K562 (cell line): ENCODE measurements around the gene ULBP2. TPM values are rescaled to one million over a fixed set of nuclear protein-coding genes. Genes with fewer than 3 reads are reported as not detected.

ENCODE experiments used
- C11orf30 ChIP-seq: fragments of 450-650 bp; IDR thresholded peaks from 2 replicates; pipeline ENCODE4 v1.6.1; 2016; ENCODE audit warnings: low read depth, mild to moderate bottlenecking
- CGGBP1 ChIP-seq: fragments of 250-450 bp; sonication (Bioruptor Pico); IDR thresholded peaks from 2 replicates; pipeline ENCODE4 v1.9.0; 2021; ENCODE audit warnings: mild to moderate bottlenecking
- FOXK2 ChIP-seq, 2 experiments: fragments of 450-650 bp; IDR thresholded peaks in 1 of 2; conservative IDR thresholded peaks in 1 of 2; 2 replicates each; pipeline ENCODE4 v1.6.1; 2016; ENCODE audit warnings: low read depth in 2 of 2, mild to moderate bottlenecking in 1 of 2
- HNRNPH1 ChIP-seq: fragments of 200-400 bp; formaldehyde crosslinking; optimal IDR thresholded peaks from 2 replicates; pipeline ENCODE3; 2017; ENCODE audit warnings: low read depth, mild to moderate bottlenecking, low read length, moderate library complexity
- HOXB6 ChIP-seq: fragments of 250-450 bp; sonication (Bioruptor Pico); IDR thresholded peaks from 2 replicates; pipeline ENCODE4 v1.5.1; 2022; ENCODE audit warnings: mild to moderate bottlenecking, borderline replicate concordance
- KAT7 ChIP-seq: sonication (generic); formaldehyde crosslinking; IDR thresholded peaks from 2 replicates; pipeline ENCODE4 v1.8.0; 2022; ENCODE audit warnings: missing genetic modification reagents, mild to moderate bottlenecking, borderline replicate concordance
- KAT8 ChIP-seq: fragments of 450-650 bp; IDR thresholded peaks from 2 replicates; pipeline ENCODE4 v1.6.1; 2016; ENCODE audit warnings: low read depth, mild to moderate bottlenecking
- KDM5B ChIP-seq: fragments of 200-600 bp; sonication (generic); IDR thresholded peaks from 2 replicates; pipeline ENCODE4 v1.6.1; 2012; ENCODE audit warnings: low read depth, mild to moderate bottlenecking, moderate library complexity, low read length, control low read depth, inconsistent platforms; ENCODE audit not compliant: insufficient replicate concordance
- KHSRP ChIP-seq: fragments of 450-650 bp; IDR thresholded peaks from 2 replicates; pipeline ENCODE4 v1.6.1; 2017
- MTA1 ChIP-seq: fragments of 450-650 bp; IDR thresholded peaks from 2 replicates; pipeline ENCODE4 v1.6.1; 2017; ENCODE audit warnings: borderline replicate concordance
- NBN ChIP-seq: fragments of 450-650 bp; IDR thresholded peaks from 2 replicates; pipeline ENCODE4 v1.6.1; 2016; ENCODE audit warnings: low read depth, mild to moderate bottlenecking
- NFIC ChIP-seq: fragments of 450-650 bp; IDR thresholded peaks from 2 replicates; pipeline ENCODE4 v1.6.1; 2017; ENCODE audit warnings: mild to moderate bottlenecking, inconsistent platforms
- POLR2G ChIP-seq: fragments of 200-400 bp; formaldehyde crosslinking; IDR thresholded peaks from 2 replicates; pipeline ENCODE4 v1.6.1; 2017; ENCODE audit warnings: low read depth, mild to moderate bottlenecking, antibody characterized with exemption, low read length, moderate library complexity
- PRDM10 ChIP-seq: fragments of 450-650 bp; IDR thresholded peaks from 2 replicates; pipeline ENCODE4 v1.6.1; 2018; ENCODE audit not compliant: partially characterized antibody
- RAD21 ChIP-seq, 2 experiments: fragments of 250-450 bp in 1 of 2; fragments of 450-650 bp in 1 of 2; sonication (Bioruptor Pico) in 1 of 2; formaldehyde crosslinking in 1 of 2; IDR thresholded peaks in 1 of 2; conservative IDR thresholded peaks in 1 of 2; 2 replicates each; pipeline versions ENCODE4 v1.4.0 to v1.8.0; 2020 to 2022; ENCODE audit warnings: mild to moderate bottlenecking in 2 of 2, moderate library complexity in 1 of 2
- RB1 ChIP-seq: fragments of 450-650 bp; IDR thresholded peaks from 2 replicates; pipeline ENCODE4 v1.6.1; 2017; ENCODE audit warnings: low read depth, mild to moderate bottlenecking
- SAFB ChIP-seq: fragments of 200-400 bp; formaldehyde crosslinking; IDR thresholded peaks from 2 replicates; pipeline ENCODE4 v1.6.1; 2017; ENCODE audit warnings: low read depth, low read length, borderline replicate concordance
- SREBF1 ChIP-seq: fragments of 150-350 bp; IDR thresholded peaks from 2 replicates; pipeline ENCODE4 v1.6.1; 2014; ENCODE audit warnings: antibody characterized with exemption, low read depth, low read length, borderline replicate concordance
- ZNF212 ChIP-seq: fragments of 450-650 bp; formaldehyde crosslinking; IDR thresholded peaks from 2 replicates; pipeline ENCODE4 v1.4.0; 2020; ENCODE audit warnings: mild to moderate bottlenecking
- ZNF224 ChIP-seq: sonication (generic); formaldehyde crosslinking; IDR thresholded peaks from 2 replicates; pipeline ENCODE4 v1.8.0; 2022; ENCODE audit warnings: mild to moderate bottlenecking, missing genetic modification reagents
- ZNF445 ChIP-seq: fragments of 250-450 bp; sonication (Bioruptor Pico); IDR thresholded peaks from 2 replicates; pipeline ENCODE4 v1.4.0; 2020; ENCODE audit warnings: low read depth, mild to moderate bottlenecking, moderate library complexity
- ZNF655 ChIP-seq: fragments of 250-450 bp; sonication (Bioruptor Pico); IDR thresholded peaks from 2 replicates; pipeline ENCODE4 v1.5.0; 2021
- ZNF830 ChIP-seq: fragments of 250-450 bp; sonication (Bioruptor Pico); IDR thresholded peaks from 2 replicates; pipeline ENCODE4 v1.5.0; 2021; ENCODE audit warnings: mild to moderate bottlenecking
- ZZZ3 ChIP-seq: fragments of 450-650 bp; IDR thresholded peaks from 2 replicates; pipeline ENCODE4 v1.6.1; 2016; ENCODE audit warnings: antibody characterized with exemption, mild to moderate bottlenecking, moderate library complexity
- polyA plus RNA-seq, 8 experiments: library from polyadenylated mRNA; depleted of rRNA in 4 of 8; stranded (reverse) in 5 of 8; unstranded in 3 of 8; fragments of >200 nt; fragmentation: Nextera tagmentation in 2 of 8; fragmentation: Illumina TruSeq in 1 of 8; extraction: Ambion mirVana in 2 of 8; extraction: Trizol in 1 of 8; gene quantifications; 2 replicates each; pipeline versions ENCODE4 v1.2.1 to v1.2.3, GENCODE V29; 2011 to 2014; ENCODE audit warnings: inconsistent platforms in 1 of 8, missing spikeins in 1 of 8
- total RNA-seq, 7 experiments: library from RNA; depleted of rRNA in 6 of 7; stranded (reverse); fragments of >200 nt in 6 of 7; fragmentation: Illumina TruSeq in 2 of 7; extraction: Trizol in 2 of 7; gene quantifications; 2 replicates each; pipeline versions ENCODE4 v1.2.1 to v1.2.3, GENCODE V29; 2011 to 2021; ENCODE audit warnings: low replicate concordance in 1 of 7

Gene ULBP2
- total and polyA plus RNA-seq, 9 of the 15 experiments (the other 6 are each of a cell fraction or from before 2014, with no cell fraction given) = 0.50 to 5.3 (median 1.2) TPM

GRCh38 chr6:149938571-149939355 is 3.1 kb upstream of the ULBP2 start (continued):
- 0 out of 2 replicates have a peak, but pooled peaks have one; percentile 34 for TF ChIP-seq POLR2G
- TF ChIP-seq FOXK2 (conservative IDR thresholded peaks at IDR 0.05 in 1 of 2, IDR thresholded peaks at IDR 0.05 in 1 of 2; ENCODE audit: low read depth in 2 of 2) = no peak
- peak; percentile 73 for TF ChIP-seq NFIC
- TF ChIP-seq C11orf30 = no peak
- no peak for TF ChIP-seq RB1
- TF ChIP-seq ZNF445 (CRISPR knock-in tag) = no peak
- no peak for TF ChIP-seq RAD21 (CRISPR knock-in tag; conservative IDR thresholded peaks at IDR 0.05 in 1 of 2, IDR thresholded peaks at IDR 0.05 in 1 of 2)
- TF ChIP-seq HNRNPH1 = no peak
- TF ChIP-seq KAT7 (CRISPR knock-in tag) = no peak
- TF ChIP-seq ZNF830 = no peak
- TF ChIP-seq ZNF212 (CRISPR knock-in tag) = no peak
- no peak for TF ChIP-seq KHSRP
- TF ChIP-seq NBN = no peak
- no peak for TF ChIP-seq ZNF655 (CRISPR knock-in tag)
- TF ChIP-seq KDM5B = peak; percentile 35
- TF ChIP-seq SREBF1 = no peak
- no peak for TF ChIP-seq PRDM10
- no peak for TF ChIP-seq ZZZ3
- TF ChIP-seq HOXB6 (CRISPR knock-in tag) = no peak
- no peak for TF ChIP-seq CGGBP1 (CRISPR knock-in tag)
- no peak for TF ChIP-seq ZNF224 (CRISPR knock-in tag)
- no peak for TF ChIP-seq SAFB
- TF ChIP-seq KAT8 = no peak
- TF ChIP-seq MTA1 = no peak
